ENCODE results near the gene IFNAR1. TPM values are rescaled to one million over a fixed set of nuclear protein-coding genes. Genes with fewer than 3 reads are reported as not detected.

IFNAR1 gene
- total and polyA plus RNA-seq, 2 experiments from 2014 or later = 14.0 to 18.7 TPM

DNA sequence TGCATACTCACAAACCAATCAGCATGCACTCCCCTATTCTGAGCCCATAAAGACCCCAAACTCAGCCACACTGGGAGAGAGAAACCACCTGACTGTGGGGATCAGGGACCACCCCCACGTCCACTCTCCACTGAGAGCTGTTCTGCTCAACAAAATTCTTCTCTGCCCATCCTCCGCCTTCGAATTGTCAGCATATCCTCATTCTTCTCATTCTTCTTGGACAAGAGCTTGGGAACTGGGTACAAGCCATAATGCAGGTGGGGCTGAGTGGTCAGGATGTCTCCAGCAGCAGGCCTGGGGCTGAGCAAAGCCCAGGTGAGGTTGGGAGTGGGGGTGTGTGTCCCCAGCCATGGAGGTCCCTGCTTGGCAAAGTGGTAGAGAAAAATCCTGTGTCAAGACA, 43.8 kb downstream of the IFNAR1 start:
- H3K9me2 ChIP-seq (ENCODE audit: insufficient read depth) = no peaks in the 10 kb centered on the region
- no peak overlapping the region for H2AFZ ChIP-seq
- Mint-ChIP-seq H3K4me3 (no peak overlapping the region), H3K4me1 (no peaks in the 10 kb centered on the region), H3K27ac (no peak overlapping the region), H3K9me3 (peaks cover 64% of the 10 kb centered on the region), H3K36me3 (ENCODE audit: low read depth) (peaks cover 41% of the 10 kb centered on the region), H3K27me3 (ENCODE audit: insufficient read depth, low read depth, poor library complexity) (peaks cover 11% of the 10 kb centered on the region)
- no peak overlapping the region for H3K4me2 ChIP-seq
- H4K20me1 ChIP-seq (replicated peaks; ENCODE audit: insufficient read depth) = no peaks in the 10 kb centered on the region
- DNase-seq (ENCODE audit: low spot score) = no peak
- no peak overlapping the region for H3K4me3 ChIP-seq
- no peaks in the 10 kb centered on the region for H3K79me2 ChIP-seq (replicated peaks; ENCODE audit: insufficient read depth)
- no peak for ATAC-seq
- no peak overlapping the region for H3K27ac ChIP-seq (ENCODE audit: low read depth)
- H3K4me1 ChIP-seq (ENCODE audit: insufficient read depth) = no peaks in the 10 kb centered on the region
- no peaks in the 10 kb centered on the region for H3K27me3 ChIP-seq (ENCODE audit: insufficient read depth)
- TF ChIP-seq, protein P1, sequence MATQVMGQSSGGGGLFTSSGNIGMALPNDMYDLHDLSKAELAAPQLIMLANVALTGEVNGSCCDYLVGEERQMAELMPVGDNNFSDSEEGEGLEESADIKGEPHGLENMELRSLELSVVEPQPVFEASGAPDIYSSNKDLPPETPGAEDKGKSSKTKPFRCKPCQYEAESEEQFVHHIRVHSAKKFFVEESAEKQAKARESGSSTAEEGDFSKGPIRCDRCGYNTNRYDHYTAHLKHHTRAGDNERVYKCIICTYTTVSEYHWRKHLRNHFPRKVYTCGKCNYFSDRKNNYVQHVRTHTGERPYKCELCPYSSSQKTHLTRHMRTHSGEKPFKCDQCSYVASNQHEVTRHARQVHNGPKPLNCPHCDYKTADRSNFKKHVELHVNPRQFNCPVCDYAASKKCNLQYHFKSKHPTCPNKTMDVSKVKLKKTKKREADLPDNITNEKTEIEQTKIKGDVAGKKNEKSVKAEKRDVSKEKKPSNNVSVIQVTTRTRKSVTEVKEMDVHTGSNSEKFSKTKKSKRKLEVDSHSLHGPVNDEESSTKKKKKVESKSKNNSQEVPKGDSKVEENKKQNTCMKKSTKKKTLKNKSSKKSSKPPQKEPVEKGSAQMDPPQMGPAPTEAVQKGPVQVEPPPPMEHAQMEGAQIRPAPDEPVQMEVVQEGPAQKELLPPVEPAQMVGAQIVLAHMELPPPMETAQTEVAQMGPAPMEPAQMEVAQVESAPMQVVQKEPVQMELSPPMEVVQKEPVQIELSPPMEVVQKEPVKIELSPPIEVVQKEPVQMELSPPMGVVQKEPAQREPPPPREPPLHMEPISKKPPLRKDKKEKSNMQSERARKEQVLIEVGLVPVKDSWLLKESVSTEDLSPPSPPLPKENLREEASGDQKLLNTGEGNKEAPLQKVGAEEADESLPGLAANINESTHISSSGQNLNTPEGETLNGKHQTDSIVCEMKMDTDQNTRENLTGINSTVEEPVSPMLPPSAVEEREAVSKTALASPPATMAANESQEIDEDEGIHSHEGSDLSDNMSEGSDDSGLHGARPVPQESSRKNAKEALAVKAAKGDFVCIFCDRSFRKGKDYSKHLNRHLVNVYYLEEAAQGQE (IDR thresholded peaks at IDR 0.05; ENCODE audit: unreplicated experiment) = no peak
- TF ChIP-seq NANOG (IDR thresholded peaks at IDR 0.05; ENCODE audit: borderline replicate concordance) (no peak), ZNF114 (CRISPR knock-in tag; IDR thresholded peaks at IDR 0.05) (no peak), EZH2phosphoT487 (IDR thresholded peaks at IDR 0.05; ENCODE audit: unreplicated experiment) (no peak), POLR2AphosphoS5 (IDR thresholded peaks at IDR 0.05; ENCODE audit: low read depth) (no peak), ZNF331 (CRISPR knock-in tag; IDR thresholded peaks at IDR 0.05; ENCODE audit: low read depth) (no peak), EZH2 (IDR thresholded peaks at IDR 0.05; ENCODE audit: low read depth, unreplicated experiment) (no peak)
- TF ChIP-seq, protein P2, sequence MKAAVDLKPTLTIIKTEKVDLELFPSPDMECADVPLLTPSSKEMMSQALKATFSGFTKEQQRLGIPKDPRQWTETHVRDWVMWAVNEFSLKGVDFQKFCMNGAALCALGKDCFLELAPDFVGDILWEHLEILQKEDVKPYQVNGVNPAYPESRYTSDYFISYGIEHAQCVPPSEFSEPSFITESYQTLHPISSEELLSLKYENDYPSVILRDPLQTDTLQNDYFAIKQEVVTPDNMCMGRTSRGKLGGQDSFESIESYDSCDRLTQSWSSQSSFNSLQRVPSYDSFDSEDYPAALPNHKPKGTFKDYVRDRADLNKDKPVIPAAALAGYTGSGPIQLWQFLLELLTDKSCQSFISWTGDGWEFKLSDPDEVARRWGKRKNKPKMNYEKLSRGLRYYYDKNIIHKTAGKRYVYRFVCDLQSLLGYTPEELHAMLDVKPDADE (IDR thresholded peaks at IDR 0.05) = no peak
- TF ChIP-seq, protein P3, sequence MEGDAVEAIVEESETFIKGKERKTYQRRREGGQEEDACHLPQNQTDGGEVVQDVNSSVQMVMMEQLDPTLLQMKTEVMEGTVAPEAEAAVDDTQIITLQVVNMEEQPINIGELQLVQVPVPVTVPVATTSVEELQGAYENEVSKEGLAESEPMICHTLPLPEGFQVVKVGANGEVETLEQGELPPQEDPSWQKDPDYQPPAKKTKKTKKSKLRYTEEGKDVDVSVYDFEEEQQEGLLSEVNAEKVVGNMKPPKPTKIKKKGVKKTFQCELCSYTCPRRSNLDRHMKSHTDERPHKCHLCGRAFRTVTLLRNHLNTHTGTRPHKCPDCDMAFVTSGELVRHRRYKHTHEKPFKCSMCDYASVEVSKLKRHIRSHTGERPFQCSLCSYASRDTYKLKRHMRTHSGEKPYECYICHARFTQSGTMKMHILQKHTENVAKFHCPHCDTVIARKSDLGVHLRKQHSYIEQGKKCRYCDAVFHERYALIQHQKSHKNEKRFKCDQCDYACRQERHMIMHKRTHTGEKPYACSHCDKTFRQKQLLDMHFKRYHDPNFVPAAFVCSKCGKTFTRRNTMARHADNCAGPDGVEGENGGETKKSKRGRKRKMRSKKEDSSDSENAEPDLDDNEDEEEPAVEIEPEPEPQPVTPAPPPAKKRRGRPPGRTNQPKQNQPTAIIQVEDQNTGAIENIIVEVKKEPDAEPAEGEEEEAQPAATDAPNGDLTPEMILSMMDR (conservative IDR thresholded peaks at IDR 0.05; ENCODE audit: low read depth in 2 of 2) = no peak
- no peaks in the 10 kb centered on the region for H3F3A ChIP-seq (replicated peaks; ENCODE audit: low read depth)
- H3K36me3 ChIP-seq (ENCODE audit: insufficient read depth) = peaks cover 25% of the 10 kb centered on the region

DNA sequence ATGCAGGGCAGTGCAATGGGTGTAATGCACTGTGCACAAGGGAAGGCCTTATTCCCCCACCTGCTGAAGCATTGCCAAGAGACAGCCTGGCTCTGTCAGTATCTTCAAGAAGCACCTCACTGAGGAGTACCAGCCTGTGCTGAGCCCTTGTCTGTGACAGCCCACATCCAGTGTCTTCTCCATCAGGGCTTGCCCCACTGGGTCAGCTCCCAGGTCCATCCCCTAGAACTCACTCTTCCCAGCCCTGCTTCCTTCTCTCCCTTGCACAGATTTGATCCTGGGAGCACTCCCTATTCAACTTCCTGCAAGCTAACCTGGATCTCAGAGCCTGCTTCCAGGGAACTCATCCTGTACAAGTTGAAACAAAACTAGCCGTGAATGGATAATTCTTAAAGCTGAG, 44.8 kb downstream of the IFNAR1 start:
- Histone ChIP-seq H3K4me1 (ENCODE audit: insufficient read depth) (no peaks in the 10 kb centered on the region), H3K79me2 (replicated peaks; ENCODE audit: insufficient read depth) (no peaks in the 10 kb centered on the region), H3K4me2 (no peak overlapping the region), H4K20me1 (replicated peaks; ENCODE audit: insufficient read depth) (no peaks in the 10 kb centered on the region), H2AFZ (no peak overlapping the region), H3K36me3 (ENCODE audit: insufficient read depth) (peaks cover 25% of the 10 kb centered on the region), H3K27me3 (ENCODE audit: insufficient read depth) (no peaks in the 10 kb centered on the region), H3K4me3 (no peak overlapping the region), H3F3A (replicated peaks; ENCODE audit: low read depth) (no peaks in the 10 kb centered on the region), H3K9me2 (ENCODE audit: insufficient read depth) (no peaks in the 10 kb centered on the region), H3K27ac (ENCODE audit: low read depth) (no peak overlapping the region)
- ATAC-seq = no peak
- Mint-ChIP-seq H3K27ac (no peak overlapping the region), H3K4me3 (no peak overlapping the region), H3K9me3 (peaks cover 62% of the 10 kb centered on the region), H3K36me3 (ENCODE audit: low read depth) (peaks cover 41% of the 10 kb centered on the region), H3K4me1 (no peaks in the 10 kb centered on the region), H3K27me3 (ENCODE audit: insufficient read depth, low read depth, poor library complexity) (peaks cover 11% of the 10 kb centered on the region)
- no peak for DNase-seq (ENCODE audit: low spot score)
- TF ChIP-seq, protein P1 (IDR thresholded peaks at IDR 0.05; ENCODE audit: unreplicated experiment) = no peak
- TF ChIP-seq ZNF331 (CRISPR knock-in tag; IDR thresholded peaks at IDR 0.05; ENCODE audit: low read depth) (no peak), NANOG (IDR thresholded peaks at IDR 0.05; ENCODE audit: borderline replicate concordance) (no peak), JUNB (IDR thresholded peaks at IDR 0.05; ENCODE audit: unreplicated experiment) (no peak), STAT1 (IDR thresholded peaks at IDR 0.05; ENCODE audit: unreplicated experiment) (no peak), EZH2 (IDR thresholded peaks at IDR 0.05; ENCODE audit: low read depth, unreplicated experiment) (no peak)
- TF ChIP-seq, protein P2 (IDR thresholded peaks at IDR 0.05) = no peak
